HCT116 (cell line): ENCODE results near the gene SLC12A5. TPM values are rescaled to one million over a fixed set of nuclear protein-coding genes. Genes with fewer than 3 reads are reported as not detected.

Experiments used
- ATAC-seq: fragments of 200-7000 bp; cut with Tn5 transposase; 2 replicates; pipeline ENCODE4 v1.9.1; 2020; ENCODE audit warnings: mild to moderate bottlenecking, moderate library complexity
- BruUV-seq: library from RNA; stranded (reverse); fragments of 400-500 nt; replicated peaks from 2 replicates; lab custom pipeline; 2021; lab: Mats Ljungman, UMichigan
- CTCF ChIA-PET: fragments of 300-600 bp; sonication (Branson Sonifier 250); formaldehyde crosslinking; loops from one replicate; lab custom pipeline; 2021; ENCODE audit warnings: antibody characterized with exemption; lab: Charles Lee
- POLR2A ChIA-PET: fragments of 300-600, 350-600 bp; sonication (Branson Sonifier 250); formaldehyde crosslinking; loops from one replicate; lab custom pipeline; 2021; ENCODE audit warnings: antibody characterized with exemption; lab: Charles Lee
- RAD21 ChIA-PET, 2 experiments: fragments of 300-600 bp; sonication (Branson Sonifier 250); formaldehyde crosslinking; loops; one replicate each; lab custom pipeline; 2023; ENCODE audit warnings: low total read pairs in 2 of 2; ENCODE audit not compliant: uncharacterized antibody in 2 of 2, unreplicated experiment in 2 of 2, low non-redundant PET in 1 of 2; lab: Charles Lee
- DNase-seq: peaks from one replicate; pipeline ENCODE4 v3.0.0-alpha.2; 2010; ENCODE audit warnings: low read depth, low spot score
- H2AFZ ChIP-seq: fragments of 200-600 bp; shearing (Covaris generic), sonication (generic); 2 replicates; pipeline ENCODE4 v1.6.1; 2017; ENCODE audit warnings: low read depth, mixed run types, mixed read lengths, antibody characterized with exemption, low read length; ENCODE audit not compliant: poor library complexity, severe bottlenecking
- H3K27ac ChIP-seq: 2 replicates; pipeline ENCODE4 v1.5.1; 2012; ENCODE audit warnings: low read depth, low read length
- H3K27me3 ChIP-seq: fragments of 200-600 bp; sonication (generic); 2 replicates; pipeline ENCODE4 v1.6.1; 2016; ENCODE audit warnings: mixed run types, low read length, mixed read lengths; ENCODE audit not compliant: insufficient read depth
- H3K36me3 ChIP-seq, 2 experiments: fragments of 200-500 bp in 1 of 2; fragments of 200-600 bp in 1 of 2; sonication (Bioruptor generic) in 1 of 2; sonication (generic) in 1 of 2; 2 replicates each; pipeline versions ENCODE4 v1.5.1 to v1.6.1; 2014 to 2016; ENCODE audit warnings: low read length in 2 of 2, inconsistent platforms in 1 of 2, mixed read lengths in 1 of 2, mixed run types in 1 of 2; ENCODE audit not compliant: insufficient read depth in 2 of 2, control insufficient read depth in 1 of 2
- H3K4me1 ChIP-seq, 2 experiments: fragments of 200-600 bp in 1 of 2; sonication (generic) in 1 of 2; 2 replicates each; pipeline versions ENCODE4 v1.5.1 to v1.6.1; 2012 to 2017; ENCODE audit warnings: low read length in 2 of 2, inconsistent platforms in 1 of 2, mild to moderate bottlenecking in 1 of 2, mixed read lengths in 1 of 2, mixed run types in 1 of 2, moderate library complexity in 1 of 2; ENCODE audit not compliant: insufficient read depth in 2 of 2, control insufficient read depth in 1 of 2
- H3K4me2 ChIP-seq: fragments of 200-600 bp; sonication (generic); 2 replicates; pipeline ENCODE4 v1.6.1; 2017; ENCODE audit warnings: mixed run types, low read length, mixed read lengths
- H3K4me3 ChIP-seq, 2 experiments: fragments of 200-600 bp in 1 of 2; sonication (generic) in 1 of 2; replicated peaks in 1 of 2; 2 replicates each; pipeline ENCODE4 v1.5.1; 2011 to 2016; ENCODE audit warnings: low read length in 2 of 2, control low read depth in 1 of 2, low read depth in 1 of 2, mild to moderate bottlenecking in 1 of 2, mixed read lengths in 1 of 2, mixed run types in 1 of 2
- H3K79me2 ChIP-seq: fragments of 200-600 bp; sonication (generic); 2 replicates; pipeline ENCODE4 v1.6.1; 2017; ENCODE audit warnings: mild to moderate bottlenecking, mixed run types, low read length, moderate library complexity, mixed read lengths; ENCODE audit not compliant: insufficient read depth
- H3K9ac ChIP-seq: fragments of 200-600 bp; sonication (generic); 2 replicates; pipeline ENCODE4 v1.6.1; 2016; ENCODE audit warnings: low read length, mixed read lengths
- H3K9me2 ChIP-seq: fragments of 200-600 bp; sonication (generic), shearing (Covaris generic); 2 replicates; pipeline ENCODE4 v1.6.1; 2017; ENCODE audit warnings: mixed run types, mild to moderate bottlenecking, moderate library complexity; ENCODE audit not compliant: insufficient read depth
- H3K9me3 ChIP-seq, 2 experiments: fragments of 200-500 bp in 1 of 2; fragments of 200-600 bp in 1 of 2; sonication (Bioruptor generic) in 1 of 2; sonication (generic) in 1 of 2; 2 replicates each; pipeline ENCODE4 v1.6.1; 2014 to 2017; ENCODE audit warnings: low read length in 2 of 2, mixed read lengths in 2 of 2, inconsistent platforms in 1 of 2, low read depth in 1 of 2, mild to moderate bottlenecking in 1 of 2, mixed run types in 1 of 2, moderate library complexity in 1 of 2; ENCODE audit not compliant: control insufficient read depth in 1 of 2, insufficient read depth in 1 of 2
- H4K20me1 ChIP-seq: fragments of 200-600 bp; sonication (generic), shearing (Covaris generic); 2 replicates; pipeline ENCODE4 v1.6.1; 2017; ENCODE audit warnings: mixed run types, mild to moderate bottlenecking, moderate library complexity; ENCODE audit not compliant: insufficient read depth
- CEBPB ChIP-seq: IDR thresholded peaks from 2 replicates; pipeline ENCODE4 v1.6.1; 2012; ENCODE audit warnings: low read depth
- EGR1 ChIP-seq: IDR thresholded peaks from 2 replicates; pipeline ENCODE4 v1.6.1; 2012; ENCODE audit warnings: low read depth
- EZH2 ChIP-seq: fragments of 200-600 bp; sonication (generic); IDR thresholded peaks from 2 replicates; pipeline ENCODE4 v1.6.1; 2017; ENCODE audit warnings: antibody characterized with exemption, mixed run types
- EZH2phosphoT487 ChIP-seq: fragments of 200-600 bp; IDR thresholded peaks from 2 replicates; pipeline ENCODE4 v1.6.1; 2018; ENCODE audit warnings: antibody characterized with exemption, borderline replicate concordance
- JUND ChIP-seq: IDR thresholded peaks from 2 replicates; pipeline ENCODE4 v1.6.1; 2012
- MAX ChIP-seq: IDR thresholded peaks from 2 replicates; pipeline ENCODE4 v1.6.1; 2012
- REST ChIP-seq: IDR thresholded peaks from 2 replicates; pipeline ENCODE4 v1.6.1; 2012; ENCODE audit warnings: low read depth
- SIN3A ChIP-seq: IDR thresholded peaks from 2 replicates; pipeline ENCODE4 v1.6.1; 2012; ENCODE audit warnings: low read depth
- SP1 ChIP-seq: IDR thresholded peaks from 2 replicates; pipeline ENCODE4 v1.6.1; 2012; ENCODE audit warnings: low read depth
- SRF ChIP-seq: IDR thresholded peaks from 2 replicates; pipeline ENCODE4 v1.6.1; 2012; ENCODE audit warnings: low read depth
- YY1 ChIP-seq: IDR thresholded peaks from 2 replicates; pipeline ENCODE4 v1.6.1; 2011; ENCODE audit warnings: low read length, low read depth, moderate library complexity, mild to moderate bottlenecking; ENCODE audit not compliant: insufficient replicate concordance; ENCODE audit errors: extremely low read depth
- ZBTB33 ChIP-seq: IDR thresholded peaks from 2 replicates; pipeline ENCODE4 v1.6.1; 2011; ENCODE audit warnings: mild to moderate bottlenecking, low read length, moderate library complexity; ENCODE audit not compliant: insufficient replicate concordance; ENCODE audit errors: extremely low read depth
- ZFX ChIP-seq: fragments of 450-650 bp; IDR thresholded peaks from 2 replicates; pipeline ENCODE4 v1.6.1; 2017
- intact Hi-C: fragments of 100-400 bp; cut with micrococcal nuclease; formaldehyde crosslinking; loops from 2 replicates; pipeline ENCODE4 v1.10.0; 2022
- total RNA-seq: library from RNA; stranded (reverse); gene quantifications from one replicate; pipeline ENCODE4 v1.2.1, GENCODE V29; 2021; ENCODE audit not compliant: unreplicated experiment

The SLC12A5 gene
- total RNA-seq, 1 experiment from 2014 or later, result 1.9 TPM

GRCh38 chr20:46031014-46031569 is 2.1 kb downstream of the SLC12A5 start:
- CTCF ChIA-PET, result no interaction called here
- no peak for ATAC-seq
- POLR2A ChIA-PET, result no interaction called here
- Histone ChIP-seq H3K4me2 (no peak overlapping the region), H3K9me2 (no peaks in the 10 kb centered on the region), H3K27ac (no peak overlapping the region), H3K4me1 (no peaks in the 10 kb centered on the region; a peak in 1 of 4 replicates), H3K9ac (no peak overlapping the region)
- RAD21 ChIA-PET, result no interaction called here
- intact Hi-C loops, result no loop called here
- TF ChIP-seq EZH2 (no peak), MAX (no peak), YY1 (no peak), SIN3A (no peak), CEBPB (no peak), ZFX (no peak), EZH2phosphoT487 (no peak), SRF (no peak), SP1 (no peak), JUND (no peak), REST (no peak), EGR1 (no peak), ZBTB33 (no peak)
- TF ChIP-seq, all 23 proteins: peak for 0
- Histone ChIP-seq H2AFZ (no peak overlapping the region), H4K20me1 (no peaks in the 10 kb centered on the region), H3K9me3 (no peaks in the 10 kb centered on the region), H3K79me2 (no peaks in the 10 kb centered on the region), H3K27me3 (peaks cover 48% of the 10 kb centered on the region), H3K36me3 (no peaks in the 10 kb centered on the region), H3K4me3 (no peak overlapping the region)
- no TSS peak for BruUV-seq
- DNase-seq, result no peak
